Left hindlimb (tissue), 1 donor: ENCODE results near the gene MRPL51.
"Not testable (repeated sequence)": the region's sequence is repeated elsewhere in the genome, so short reads cannot be mapped to it uniquely, and the experiment has no call there.

ENCODE experiments used
- DNase-seq: peaks from one replicate; pipeline ENCODE4 v3.0.0-alpha.2; 2018

The MRPL51 gene

DNA sequence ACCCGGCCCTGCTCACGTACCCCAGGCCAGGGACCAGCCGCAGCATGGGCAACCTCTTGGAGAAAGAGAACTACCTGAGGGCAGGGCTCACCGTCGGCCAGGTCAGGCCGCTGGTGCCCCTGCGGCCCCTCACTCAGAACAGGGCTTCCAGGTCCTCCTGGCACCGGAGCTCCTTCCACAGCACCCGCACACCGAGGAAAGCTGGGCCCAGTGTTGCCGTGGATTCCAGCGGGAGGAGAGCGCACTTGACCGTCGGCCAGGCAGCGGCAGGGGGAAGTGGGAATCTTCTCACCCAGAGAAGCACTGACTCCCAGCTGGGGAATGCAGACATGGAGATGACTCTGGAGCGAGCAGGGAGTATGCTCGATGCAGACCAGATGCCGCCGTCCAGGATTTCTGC is 14.6 kb downstream of the MRPL51 start:
- DNase-seq = no peak

- DNase-seq = not testable (repeated sequence)
Observed at GRCh38 chr12:6477601-6478377, 15.3 kb downstream of the MRPL51 start.

GRCh38 chr12:6476489-6476888 is 16.6 kb downstream of the MRPL51 start:
- no peak for DNase-seq

DNA sequence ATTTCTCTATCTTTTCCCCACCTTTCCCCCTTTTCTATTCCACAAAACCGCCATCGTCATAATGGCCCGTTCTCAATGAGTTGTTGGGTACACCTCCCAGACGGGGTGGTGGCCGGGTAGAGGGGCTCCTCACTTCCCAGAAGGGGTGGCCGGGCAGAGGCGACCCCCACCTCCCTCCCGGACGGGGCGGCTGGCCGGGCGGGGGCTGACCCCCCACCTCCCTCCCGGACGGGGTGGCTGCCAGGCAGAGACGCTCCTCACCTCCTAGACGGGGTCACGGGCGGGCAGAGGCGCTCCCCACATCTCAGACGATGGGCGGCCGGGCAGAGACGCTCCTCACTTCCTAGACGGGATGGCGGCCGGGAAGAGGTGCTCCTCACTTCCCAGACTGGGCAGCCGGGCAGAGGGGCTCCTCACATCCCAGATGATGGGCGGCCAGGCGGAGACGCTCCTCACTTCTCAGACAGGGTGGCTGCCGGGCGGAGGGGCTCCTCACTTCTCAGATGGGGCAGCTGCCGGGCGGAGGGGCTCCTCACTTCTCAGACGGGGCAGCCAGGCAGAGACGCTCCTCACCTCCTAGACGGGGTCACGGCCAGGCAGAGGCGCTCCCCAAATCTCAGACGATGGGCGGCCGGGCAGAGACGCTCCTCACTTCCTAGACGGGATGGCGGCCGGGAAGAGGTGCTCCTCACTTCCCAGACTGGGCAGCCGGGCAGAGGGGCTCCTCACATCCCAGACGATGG is 17.7 kb downstream of the MRPL51 start:
- not testable (repeated sequence) for DNase-seq

- no peak for DNase-seq
Observed at GRCh38 chr12:6472491-6472890, 20.6 kb downstream of the MRPL51 start.

DNA sequence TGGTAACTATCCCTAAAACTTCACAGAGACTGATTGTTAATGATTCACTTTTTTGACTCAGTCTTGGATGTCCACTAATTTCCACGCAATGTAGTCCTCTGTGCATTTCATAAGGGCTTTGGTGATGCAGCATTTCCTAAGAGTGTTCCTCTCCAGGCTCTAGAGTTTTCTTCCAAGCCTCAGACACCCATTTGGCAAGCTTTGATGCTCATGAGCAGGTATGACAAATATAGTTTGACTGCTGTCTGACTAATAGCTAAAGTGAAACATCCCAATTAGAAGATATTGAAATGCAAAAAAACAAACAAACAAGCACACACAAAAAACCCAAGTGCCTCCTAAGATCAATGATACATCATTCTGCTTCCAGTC is 21.1 kb downstream of the MRPL51 start:
- no peak for DNase-seq

DNA sequence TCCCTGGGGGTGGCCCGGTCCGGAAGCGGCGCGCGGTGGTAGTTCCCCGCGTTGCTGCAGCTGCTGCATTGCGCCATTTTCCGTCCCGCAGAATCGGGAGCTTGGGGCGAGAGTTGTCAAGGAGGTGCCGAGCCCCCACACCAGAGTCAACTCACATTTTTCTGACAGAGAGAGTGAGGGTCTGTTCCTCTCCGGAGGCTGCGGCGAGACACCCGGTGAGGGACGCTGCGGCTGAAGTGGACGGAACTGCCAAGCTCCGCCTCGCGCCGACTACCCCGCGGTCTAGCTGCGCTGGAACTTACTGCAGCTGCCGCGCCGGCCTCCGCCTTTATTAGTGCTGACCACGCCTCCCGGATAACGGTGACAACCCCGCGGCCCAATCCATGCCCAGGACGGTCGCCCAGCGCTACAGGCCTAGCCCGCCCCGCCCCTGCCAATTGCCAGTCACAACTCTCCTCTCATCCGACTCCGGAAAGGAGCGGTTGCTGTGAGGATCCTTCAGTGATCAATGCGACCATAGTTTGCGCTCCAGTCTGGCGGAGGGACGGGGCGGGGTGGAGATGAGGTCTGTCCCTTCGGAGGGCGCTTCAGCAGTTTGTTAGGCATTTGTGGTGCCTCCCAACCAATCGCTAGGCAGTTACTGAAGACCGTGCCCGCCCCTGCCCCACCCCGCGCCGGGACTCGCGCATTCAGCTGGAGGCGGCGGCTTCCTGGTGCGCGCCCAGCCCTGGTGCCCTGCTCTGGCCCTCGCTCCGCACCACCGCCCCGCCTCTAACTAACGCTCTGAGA is 22.5 kb downstream of the MRPL51 start, which contains the start of gene VAMP1:
VAMP1 (minus strand) TSS at position 303 of the 789 bp plus-strand sequence; CDS start at position 157, 146 bp downstream.
- DNase-seq = peak; percentile 99

DNA sequence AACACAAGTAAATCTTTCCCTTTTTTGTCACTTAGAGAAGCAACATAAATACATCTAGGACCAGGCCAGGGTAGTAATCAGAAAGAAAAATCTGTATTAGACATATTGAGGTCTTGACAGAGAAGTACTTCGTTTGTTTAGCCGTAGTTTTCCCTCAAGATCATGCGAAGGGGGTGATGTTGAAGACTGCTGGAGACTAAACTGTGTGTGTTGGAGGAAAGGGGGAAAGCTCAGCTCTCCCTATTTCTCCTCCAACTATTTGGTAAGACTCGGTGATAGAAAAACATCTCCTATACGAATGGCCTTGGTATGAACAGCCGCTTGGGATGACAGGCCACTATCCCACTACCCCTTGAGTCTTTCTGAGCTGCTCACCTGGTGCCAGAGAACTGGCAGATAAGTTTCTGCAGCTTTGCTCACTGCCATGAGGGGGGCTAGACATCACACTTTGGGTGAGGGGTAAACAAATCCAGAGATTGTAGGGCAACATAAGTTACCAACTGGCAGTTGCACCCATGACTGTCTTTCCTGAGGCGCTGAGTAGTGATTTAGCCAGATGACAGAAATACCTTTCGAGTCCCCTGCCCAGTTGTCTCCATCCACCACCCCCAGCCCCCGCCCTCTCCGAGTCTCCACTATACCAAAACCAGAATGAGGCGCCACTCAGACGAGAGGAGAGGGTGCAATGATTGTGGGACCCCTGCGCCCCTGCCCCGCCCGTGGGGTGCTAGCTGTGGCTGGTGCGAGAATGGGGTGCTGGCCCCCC is 23.3 kb downstream of the MRPL51 start:
- no peak for DNase-seq

DNA sequence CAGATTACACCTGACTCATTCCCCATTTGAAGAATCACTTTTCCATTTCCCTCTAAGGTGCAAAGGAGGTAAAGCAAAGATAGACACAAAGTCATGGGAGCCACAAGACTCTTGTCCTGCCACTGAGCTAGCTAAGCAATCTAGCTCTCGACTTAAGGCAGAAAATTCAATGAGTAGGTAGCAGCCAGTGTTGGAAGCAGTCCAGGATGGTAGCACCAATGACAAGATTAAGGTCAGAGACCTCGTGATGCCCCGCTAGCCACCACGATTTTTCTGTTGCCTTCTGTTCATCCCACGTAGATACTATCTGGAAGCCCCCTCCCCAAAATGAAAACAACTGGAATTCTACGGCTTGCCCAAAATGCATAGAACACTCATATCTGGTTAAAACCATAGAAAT is 24.0 kb downstream of the MRPL51 start:
- no peak for DNase-seq

GRCh38 chr12:6468283-6468575 is 24.8 kb downstream of the MRPL51 start:
- no peak for DNase-seq

GRCh38 chr12:6467571-6468282 is 25.3 kb downstream of the MRPL51 start:
- not testable (repeated sequence) for DNase-seq

DNA sequence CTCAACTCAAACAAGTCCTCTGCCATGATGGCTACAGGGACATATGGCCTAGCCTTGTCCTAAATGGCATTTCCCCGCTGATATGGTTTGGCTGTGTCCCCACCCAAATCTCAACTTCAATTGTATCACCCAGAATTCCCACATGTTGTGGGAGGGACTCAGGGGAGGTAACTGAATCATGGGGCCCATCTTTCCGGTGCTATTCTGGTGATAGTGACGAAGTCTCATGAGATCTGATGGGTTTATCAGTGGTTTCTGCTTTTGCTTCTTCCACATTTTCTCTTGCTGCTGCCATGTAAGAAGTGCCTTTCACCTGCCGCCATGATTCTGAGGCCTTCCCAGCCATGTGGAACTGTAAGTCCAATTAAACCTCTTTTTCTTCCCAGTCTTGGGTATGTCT is 26.3 kb downstream of the MRPL51 start:
- not testable (repeated sequence) for DNase-seq

GRCh38 chr12:6466184-6466573 is 26.9 kb downstream of the MRPL51 start:
- no peak for DNase-seq

- peak; percentile 56 for DNase-seq
Observed at GRCh38 chr12:6465467-6466183, 27.4 kb downstream of the MRPL51 start.

DNA sequence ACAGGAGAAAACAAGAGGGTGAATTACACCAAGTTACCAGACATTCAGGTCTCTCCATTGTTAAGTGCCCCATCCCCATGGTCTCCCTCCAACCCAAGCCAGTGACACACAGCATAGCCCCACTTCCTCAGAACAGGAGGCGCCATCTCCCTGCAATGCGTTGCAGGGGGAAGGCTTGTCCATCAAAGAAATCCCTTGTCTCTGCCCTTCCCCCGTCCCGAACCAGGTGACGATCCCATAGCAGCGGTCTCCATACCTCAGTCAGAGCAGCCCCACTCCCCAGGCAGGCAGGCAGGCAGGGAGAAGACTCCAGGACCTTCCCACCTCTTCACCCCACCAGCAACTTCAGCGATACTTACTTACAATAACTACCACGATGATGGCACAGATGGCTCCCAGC is 28.5 kb downstream of the MRPL51 start:
- DNase-seq = no peak

DNA sequence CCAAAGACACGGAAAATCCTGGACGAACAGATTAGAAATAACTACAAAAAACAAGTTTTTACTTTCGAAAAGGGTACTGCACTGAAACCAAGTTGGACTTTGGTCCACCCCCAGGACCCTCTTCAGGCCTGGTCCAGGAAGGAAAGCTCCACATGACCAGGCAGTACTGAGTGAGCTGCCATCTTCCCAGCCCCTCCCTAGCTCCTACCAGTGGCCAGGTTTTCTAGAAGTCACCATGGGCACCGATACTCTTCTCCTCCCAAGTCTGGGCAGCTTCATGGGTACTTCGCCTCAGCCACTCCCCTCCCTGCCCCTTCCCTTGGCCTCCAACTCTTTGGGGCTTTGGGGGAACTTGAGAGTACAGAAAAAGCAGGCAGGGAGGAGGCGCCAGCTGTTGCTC is 29.2 kb downstream of the MRPL51 start:
- no peak for DNase-seq

GRCh38 chr12:6463216-6463615 is 29.8 kb downstream of the MRPL51 start:
- no peak for DNase-seq

GRCh38 chr12:6462234-6462995 is 30.6 kb downstream of the MRPL51 start:
- no peak for DNase-seq

GRCh38 chr12:6461401-6462233 is 31.4 kb downstream of the MRPL51 start:
- DNase-seq = no peak
